ENCODE measurements around the gene ELANE.
A peak's percentile ranks its signal among the peaks of the same experiment; 100 is the strongest.

ELANE gene

DNA sequence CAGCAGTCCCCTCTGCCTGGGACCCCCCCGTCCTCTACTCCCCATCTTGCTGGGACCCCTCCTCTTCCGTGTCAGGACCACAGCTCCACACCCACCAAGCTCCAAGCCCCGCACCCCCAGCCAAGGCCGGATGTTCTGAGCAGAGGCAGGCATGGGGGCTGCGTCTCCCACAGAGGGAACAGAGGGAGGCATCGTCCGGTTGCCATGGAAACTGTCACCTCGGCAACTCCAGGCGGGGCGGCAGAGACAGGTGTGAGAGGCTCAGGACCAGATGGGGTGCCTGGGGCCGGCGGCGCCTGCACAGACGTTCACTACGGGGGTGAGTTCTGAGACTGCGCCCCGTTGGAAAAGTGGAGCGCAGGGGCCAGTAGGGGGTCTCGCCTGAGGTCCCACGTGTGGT is 46.6 kb downstream of the ELANE start:
- peak; percentile 60 for DNase-seq (ENCODE audit: low spot score)

DNA sequence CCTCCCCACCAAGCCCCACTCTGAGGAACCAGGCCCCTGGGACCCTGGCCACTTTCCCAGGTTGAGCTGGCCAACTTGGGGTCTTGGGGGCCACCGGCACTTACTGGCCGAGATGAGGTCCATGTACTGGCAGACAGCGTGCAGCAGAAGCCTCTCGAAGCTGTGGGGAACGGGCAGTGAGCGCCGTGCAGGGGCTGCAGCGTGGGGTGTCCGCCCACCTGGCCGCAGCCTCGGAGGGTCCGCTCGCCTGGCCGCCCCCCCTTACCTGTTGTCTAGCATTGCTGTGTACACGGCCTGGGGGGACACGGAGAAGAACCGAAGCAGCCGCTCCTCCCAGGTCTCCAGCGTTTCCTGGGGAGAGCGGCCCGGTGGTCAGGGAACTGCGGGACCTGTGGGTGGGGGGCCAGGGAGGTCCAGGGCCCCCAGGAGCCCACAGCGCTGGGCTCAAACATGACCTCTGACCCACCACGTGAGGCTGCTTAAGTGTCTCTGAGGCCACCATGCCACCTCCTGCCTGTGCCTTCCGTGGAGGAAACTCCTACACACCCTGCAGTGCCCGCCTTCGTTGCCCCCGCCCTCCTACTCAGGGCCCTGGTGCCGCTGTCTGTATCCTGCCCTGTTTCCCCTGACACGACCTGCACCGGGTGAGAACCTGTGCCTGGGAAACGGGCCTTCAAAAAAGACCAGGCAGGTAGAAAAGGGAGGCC is 47.4 kb downstream of the ELANE start:
- DNase-seq (ENCODE audit: low spot score) = no peak

DNA sequence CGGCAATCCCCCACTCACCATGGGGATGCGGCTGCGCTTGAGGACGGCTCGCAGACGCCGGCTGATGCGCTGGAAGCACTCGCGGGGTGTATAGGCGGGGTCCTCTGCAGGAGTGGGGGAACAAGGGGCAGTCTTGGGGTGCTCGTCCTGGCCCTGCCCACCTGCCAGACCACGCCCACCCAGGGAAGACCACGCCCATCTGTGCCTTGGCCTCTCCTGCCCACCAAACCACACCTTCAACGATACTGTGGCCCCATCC is 47.9 kb downstream of the ELANE start:
- no peak for DNase-seq (ENCODE audit: low spot score)

DNA sequence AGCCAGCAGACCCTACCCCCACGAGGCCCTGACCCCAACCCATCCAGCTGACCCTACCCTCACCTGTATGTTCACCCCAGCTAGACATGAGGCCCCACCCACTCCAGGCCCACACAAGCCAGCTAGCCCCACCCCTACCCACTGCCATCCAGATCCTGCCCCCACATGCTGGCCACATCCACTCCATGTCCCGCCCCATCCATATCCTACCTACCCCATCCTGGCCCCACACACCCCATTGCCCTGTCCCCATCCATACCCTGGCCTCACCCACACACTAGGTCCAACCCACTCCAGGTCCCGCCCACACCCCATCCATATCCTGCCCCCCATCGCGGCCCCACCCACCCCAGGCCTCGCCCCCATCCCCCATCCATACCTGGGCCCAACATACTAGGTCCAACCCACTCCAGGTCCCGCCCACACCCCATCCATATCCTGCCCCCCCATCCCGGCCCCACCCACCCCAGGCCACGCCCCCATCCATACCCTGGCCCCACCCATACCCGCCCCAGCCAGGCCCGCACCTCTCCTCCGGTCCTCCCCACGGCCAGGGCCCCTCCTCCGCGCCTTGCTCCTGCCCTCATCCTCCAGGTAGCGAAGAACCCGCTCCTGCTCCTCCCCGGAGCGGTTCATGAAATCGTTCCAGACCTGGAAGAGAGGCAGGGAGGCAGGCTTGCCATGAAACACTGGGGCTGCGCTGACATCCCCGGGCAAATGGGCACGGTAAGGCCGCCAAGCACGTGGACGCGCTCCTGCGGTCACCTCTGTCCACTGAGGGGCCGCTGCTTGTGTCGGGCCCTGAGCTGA is 48.4 kb downstream of the ELANE start:
- DNase-seq (ENCODE audit: low spot score) = peak; percentile 96

DNA sequence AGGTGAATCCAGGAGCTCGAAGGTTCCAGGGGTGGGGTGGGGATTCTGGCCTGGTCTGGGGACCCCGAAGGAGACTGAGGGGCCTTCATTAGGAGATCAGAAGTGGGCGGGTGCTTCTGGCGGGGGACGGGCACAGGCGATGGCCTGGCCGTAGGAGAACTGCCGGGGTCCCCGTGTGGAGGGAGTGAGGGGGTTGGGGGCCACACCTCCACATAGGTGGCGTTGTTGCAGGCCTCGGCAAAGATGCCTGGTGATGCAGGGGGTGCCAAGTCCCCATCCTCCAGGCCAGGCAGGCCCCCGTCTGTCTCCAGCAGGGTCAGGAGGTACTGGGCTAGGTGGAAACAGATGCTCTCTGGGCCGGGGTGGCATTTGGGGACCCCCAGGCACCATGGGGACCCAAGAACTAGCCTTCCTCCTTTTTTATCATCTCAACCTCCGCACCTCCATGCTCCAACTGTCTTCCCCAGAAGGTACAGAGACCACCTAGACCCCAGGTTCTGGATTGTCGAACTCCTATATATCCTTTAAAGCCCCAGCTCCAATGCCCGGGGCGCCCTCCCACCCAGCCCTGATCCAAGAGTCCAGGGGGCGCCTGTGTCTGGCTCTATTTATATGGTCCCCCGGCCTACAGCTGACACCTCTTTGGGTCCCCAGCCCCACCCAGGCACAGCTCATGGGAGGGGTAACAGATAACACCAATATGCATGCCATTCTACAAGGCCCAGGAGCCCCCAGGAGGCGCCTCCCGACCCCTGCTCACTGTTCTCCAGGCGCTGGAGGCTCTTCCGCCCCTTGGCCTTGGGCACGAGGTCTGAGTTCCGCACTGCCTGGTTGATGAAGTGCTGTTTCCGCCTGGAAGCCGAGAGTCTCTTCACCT is 49.4 kb downstream of the ELANE start:
- DNase-seq (ENCODE audit: low spot score) = peak; percentile 15

DNA sequence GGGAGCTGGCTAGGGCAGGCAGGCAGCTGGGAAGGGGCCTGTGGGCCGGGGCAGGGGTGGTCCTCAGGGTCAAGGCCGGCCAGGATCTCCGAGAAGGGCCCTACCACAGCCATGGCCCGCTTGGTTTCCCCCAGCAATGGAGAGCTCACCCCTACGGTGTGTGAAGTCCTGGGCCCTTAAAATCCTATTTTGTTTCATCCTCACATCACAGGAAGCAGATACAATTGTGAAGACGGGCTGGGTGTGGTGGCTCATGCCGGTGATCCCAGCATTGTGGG is 49.9 kb downstream of the ELANE start:
- DNase-seq (ENCODE audit: low spot score) = no peak

DNA sequence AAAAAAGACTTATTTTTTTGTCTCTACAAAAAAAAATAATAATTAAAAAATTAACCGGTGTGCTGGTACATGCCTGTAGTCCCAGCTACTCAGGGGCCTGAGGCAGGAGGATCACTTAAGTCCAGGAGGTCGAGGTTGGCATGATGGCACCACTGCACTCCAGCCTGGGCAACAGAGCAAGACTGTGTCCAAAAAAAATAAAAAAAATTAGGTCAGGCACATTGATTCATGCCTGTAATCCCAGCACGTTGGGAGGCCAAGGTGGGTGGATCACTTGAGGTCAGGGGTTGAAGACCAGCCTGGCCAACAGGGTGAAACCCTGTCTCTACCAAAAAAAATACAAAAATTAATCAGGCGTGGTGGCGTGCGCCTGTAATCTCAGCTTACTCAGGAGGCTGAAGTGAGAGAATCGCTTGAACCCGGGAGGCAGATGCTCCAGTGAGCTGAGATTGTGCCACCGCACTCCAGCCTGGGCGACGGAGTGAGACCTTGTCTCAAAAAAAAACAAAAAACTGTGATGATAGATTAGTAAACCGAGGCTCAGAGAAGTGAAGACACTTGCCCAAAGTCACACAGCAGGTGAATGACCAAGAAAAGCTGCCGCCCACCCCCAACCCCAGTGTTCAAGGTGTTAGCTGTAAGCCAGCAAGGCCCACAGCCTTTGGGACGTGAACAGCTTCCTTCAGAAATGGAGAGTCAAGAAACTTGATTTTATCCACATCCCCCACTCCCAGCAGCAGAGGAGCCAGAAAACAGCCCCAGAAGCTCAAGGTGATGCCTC is 50.5 kb downstream of the ELANE start:
- no peak for DNase-seq (ENCODE audit: low spot score)

DNA sequence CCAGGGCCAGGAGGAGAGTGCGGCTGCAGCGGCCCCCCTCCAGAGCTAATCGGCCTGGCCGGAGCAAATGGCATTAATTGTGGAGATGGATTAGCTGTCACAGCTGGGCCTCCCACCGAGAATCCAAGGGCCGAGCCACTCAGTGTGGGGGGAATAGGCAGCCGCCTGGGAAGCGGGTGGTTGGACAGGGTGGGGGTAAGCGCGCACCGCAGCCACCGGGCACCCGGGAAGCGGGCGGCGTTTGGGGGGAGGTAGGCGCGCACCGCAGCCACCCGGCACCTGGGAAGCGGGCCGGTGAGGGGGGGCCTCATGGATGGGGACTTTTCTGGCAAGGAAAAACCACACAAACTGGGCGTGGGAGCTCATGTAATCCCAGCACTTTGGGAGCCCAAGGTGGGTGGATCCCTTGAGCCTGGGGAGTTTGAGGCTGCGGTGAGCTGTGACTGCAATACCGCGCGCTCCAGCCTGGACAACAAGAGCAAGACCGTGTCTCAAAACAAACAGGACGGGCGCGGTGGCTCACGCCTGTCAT is 51.2 kb downstream of the ELANE start:
- peak; percentile 41 for DNase-seq (ENCODE audit: low spot score)

DNA sequence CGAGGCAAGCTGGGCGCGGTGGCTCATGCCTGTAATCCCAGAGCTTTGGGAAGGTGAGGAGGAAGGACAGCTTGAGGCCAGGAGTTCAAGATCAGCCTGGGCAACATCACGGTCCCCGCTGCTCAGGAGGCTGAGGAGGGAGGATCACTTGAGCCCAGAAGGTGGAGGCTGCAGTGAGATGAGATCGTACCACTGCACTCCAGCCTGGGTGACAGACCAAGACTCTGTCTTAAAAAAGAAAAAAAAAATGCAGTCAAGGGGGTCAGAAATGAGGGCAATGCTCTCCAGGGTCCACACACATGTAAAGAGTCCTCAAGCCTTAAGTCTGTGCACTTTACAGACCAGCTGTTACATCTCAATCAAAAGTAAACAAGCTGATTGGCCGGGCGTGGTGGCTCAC is 52.4 kb downstream of the ELANE start:
- no peak for DNase-seq (ENCODE audit: low spot score)

Data from iPS-NIHi11 (cell line).